ENCODE data around the gene SLC35F3. TPM values are rescaled to one million over a fixed set of nuclear protein-coding genes. Genes with fewer than 3 reads are reported as not detected.

SLC35F3 gene
- total RNA-seq, 6 experiments from 2014 or later, result not detected

GRCh38 chr1:234237393-234237792, 332.9 kb downstream of the SLC35F3 start:
- Histone ChIP-seq H3K4me1 (peaks cover 0 to 8% (median 0%) of the 10 kb centered on the region in 4 donors), H3K27ac (no peak overlapping the region), H3K27me3 (no peaks in the 10 kb centered on the region), H3K36me3 (no peaks in the 10 kb centered on the region), H3K4me3 (no peak overlapping the region), H3K9me3 (no peaks in the 10 kb centered on the region)
- WGBS (ENCODE audit: insufficient coverage, low coverage, low lambda C conversion rate, missing lambda C conversion rate), result 80% methylated on average over 2 of the region's 2 CpGs
- ATAC-seq (no peak), DNase-seq (no peak)
- TF ChIP-seq POLR2A (IDR thresholded peaks at IDR 0.05) (no peak), CTCF (IDR thresholded peaks at IDR 0.05) (no peak)
- intact Hi-C loops (cut with DNase I), result no loop called here

GRCh38 chr1:234238060-234238459, 333.6 kb downstream of the SLC35F3 start:
- Histone ChIP-seq H3K27me3 (no peaks in the 10 kb centered on the region), H3K36me3 (no peaks in the 10 kb centered on the region), H3K9me3 (no peaks in the 10 kb centered on the region), H3K4me1 (peaks cover 0 to 8% (median 0%) of the 10 kb centered on the region in 4 donors), H3K4me3 (no peak overlapping the region), H3K27ac (no peak overlapping the region)
- intact Hi-C loops (cut with DNase I), result no loop called here
- 50% methylated on average over 1 of the region's 1 CpG for WGBS (ENCODE audit: insufficient coverage, low coverage, low lambda C conversion rate, missing lambda C conversion rate)
- TF ChIP-seq CTCF (IDR thresholded peaks at IDR 0.05) (no peak), POLR2A (IDR thresholded peaks at IDR 0.05) (no peak)
- no peak for DNase-seq
- no peak for ATAC-seq

- Histone ChIP-seq H3K27ac (no peak overlapping the region), H3K27me3 (no peaks in the 10 kb centered on the region), H3K4me3 (no peak overlapping the region), H3K9me3 (no peaks in the 10 kb centered on the region), H3K4me1 (peaks cover 0 to 8% (median 0%) of the 10 kb centered on the region in 4 donors), H3K36me3 (no peaks in the 10 kb centered on the region)
- no peak for ATAC-seq
- DNase-seq, result no peak
- intact Hi-C loops (cut with DNase I), result no loop called here
- no peak for TF ChIP-seq CTCF (IDR thresholded peaks at IDR 0.05)
- TF ChIP-seq POLR2A (IDR thresholded peaks at IDR 0.05), result no peak
- WGBS (ENCODE audit: insufficient coverage, low coverage, low lambda C conversion rate, missing lambda C conversion rate), result 100% methylated on average over 2 of the region's 2 CpGs
Observed at GRCh38 chr1:234239515-234239914, 335.0 kb downstream of the SLC35F3 start.

GRCh38 chr1:234239936-234240335, 335.5 kb downstream of the SLC35F3 start:
- Histone ChIP-seq H3K9me3 (no peaks in the 10 kb centered on the region), H3K36me3 (no peaks in the 10 kb centered on the region), H3K27ac (no peak overlapping the region), H3K27me3 (no peaks in the 10 kb centered on the region), H3K4me1 (peaks cover 0 to 8% (median 0%) of the 10 kb centered on the region in 4 donors), H3K4me3 (no peak overlapping the region)
- no peak for ATAC-seq
- TF ChIP-seq CTCF (IDR thresholded peaks at IDR 0.05) (no peak), POLR2A (IDR thresholded peaks at IDR 0.05) (no peak)
- no peak for DNase-seq
- WGBS (ENCODE audit: insufficient coverage, low coverage, low lambda C conversion rate, missing lambda C conversion rate), result 75% methylated on average over 5 of the region's 9 CpGs
- intact Hi-C loops (cut with DNase I), result no loop called here

- no peak for DNase-seq
- no peak overlapping the region for H3K4me3 ChIP-seq
- no peak for ATAC-seq
- H3K36me3 ChIP-seq, result no peaks in the 10 kb centered on the region
- TF ChIP-seq CTCF (IDR thresholded peaks at IDR 0.05), result no peak
- TF ChIP-seq POLR2A (IDR thresholded peaks at IDR 0.05), result no peak
- no peaks in the 10 kb centered on the region for H3K9me3 ChIP-seq
- no peaks in the 10 kb centered on the region for H3K27me3 ChIP-seq
- no peak overlapping the region for H3K27ac ChIP-seq
- H3K4me1 ChIP-seq, result peaks cover 0 to 5% (median 0%) of the 10 kb centered on the region in 4 donors
- intact Hi-C loops (cut with DNase I), result no loop called here
Observed at GRCh38 chr1:234240680-234241079, 336.2 kb downstream of the SLC35F3 start.

Data from right lobe of liver (tissue), 6 donors.